ENCODE results near the gene MOCS1. TPM values are rescaled to one million over a fixed set of nuclear protein-coding genes. Genes with fewer than 3 reads are reported as not detected.

Gene MOCS1
- total and polyA plus RNA-seq, 2 experiments from 2014 or later: 7.3 to 9.0 TPM

DNA sequence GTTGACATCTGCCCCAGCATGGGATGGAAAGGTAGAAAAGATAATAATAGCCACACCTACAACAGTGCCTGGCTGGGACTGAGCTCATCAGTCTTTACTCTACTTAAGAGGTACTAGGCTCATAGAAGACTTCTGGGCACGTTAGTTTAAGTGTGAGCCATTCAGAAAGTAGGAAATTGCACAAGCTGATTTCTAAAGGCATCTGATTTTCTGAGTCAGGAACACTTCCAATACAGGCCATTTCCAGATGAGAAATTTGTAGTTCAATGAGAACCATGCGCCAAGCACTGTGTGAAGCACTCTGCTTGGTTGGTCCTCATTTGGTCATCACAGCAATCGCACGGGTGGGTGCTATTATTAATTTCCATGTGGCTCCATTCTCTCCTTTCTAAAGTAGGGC lies 42.3 kb downstream of the MOCS1 start:
- peak; percentile 59 for DNase-seq
- H3K4me1 ChIP-seq (ENCODE audit: insufficient read depth): peaks cover 14% of the 10 kb centered on the region
- H3K4me2 ChIP-seq (ENCODE audit: unreplicated experiment): no peak overlapping the region
- H3K4me3 ChIP-seq: no peak overlapping the region
- no peak overlapping the region for H3K9ac ChIP-seq
- in situ Hi-C loops (cut with MboI): no loop called here
- no peak overlapping the region for H3K27ac ChIP-seq
- no peaks in the 10 kb centered on the region for H3K27me3 ChIP-seq (replicated peaks; ENCODE audit: insufficient read depth)
- H4K20me1 ChIP-seq (ENCODE audit: insufficient read depth): no peaks in the 10 kb centered on the region
- no peak overlapping the region for H2AFZ ChIP-seq
- no peaks in the 10 kb centered on the region for H3K36me3 ChIP-seq (ENCODE audit: low read depth)
- H3F3A ChIP-seq (ENCODE audit: insufficient read depth): no peaks in the 10 kb centered on the region
- H3K9me3 ChIP-seq (ENCODE audit: low read depth): no peaks in the 10 kb centered on the region
- no peaks in the 10 kb centered on the region for H3K9me2 ChIP-seq (ENCODE audit: insufficient read depth)
- no peak for TF ChIP-seq EZH2phosphoT487 (IDR thresholded peaks at IDR 0.05; ENCODE audit: insufficient read depth, low read depth)
- TF ChIP-seq EZH2 (IDR thresholded peaks at IDR 0.05; ENCODE audit: insufficient read depth, poor library complexity, severe bottlenecking): no peak
- no peaks in the 10 kb centered on the region for H3K79me2 ChIP-seq (ENCODE audit: insufficient read depth)
- WGBS, 2 experiments (ENCODE audit: low coverage in 1 of 2, low lambda C conversion rate in 2 of 2, missing lambda C conversion rate in 2 of 2): 40 to 47% methylated on average over 4 of the region's 4 CpGs

DNA sequence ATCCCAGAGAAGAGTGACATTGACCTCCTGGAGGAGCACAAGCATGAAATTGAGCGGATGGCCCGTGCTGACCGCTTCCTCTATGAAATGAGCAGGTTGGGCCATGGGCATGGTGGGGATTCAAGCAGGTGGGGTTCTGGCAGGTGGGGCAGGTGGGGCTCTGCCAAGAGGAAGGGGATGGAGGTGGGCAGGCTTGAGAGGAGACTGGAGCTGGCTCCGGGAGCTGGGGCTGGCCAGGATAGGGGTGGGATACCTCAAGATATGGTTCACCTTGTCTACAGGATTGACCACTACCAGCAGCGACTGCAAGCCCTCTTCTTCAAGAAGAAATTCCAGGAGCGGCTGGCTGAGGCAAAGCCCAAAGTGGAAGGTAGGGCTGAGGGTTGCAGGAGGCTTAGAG lies 42.9 kb downstream of the MOCS1 start:
- Histone ChIP-seq H3K4me1 (ENCODE audit: insufficient read depth) (peaks cover 16% of the 10 kb centered on the region), H3K9me3 (ENCODE audit: low read depth) (no peaks in the 10 kb centered on the region), H3K4me3 (no peak overlapping the region), H2AFZ (no peak overlapping the region), H3K9me2 (ENCODE audit: insufficient read depth) (no peaks in the 10 kb centered on the region), H3F3A (ENCODE audit: insufficient read depth) (no peaks in the 10 kb centered on the region), H3K4me2 (ENCODE audit: unreplicated experiment) (no peak overlapping the region), H3K27me3 (replicated peaks; ENCODE audit: insufficient read depth) (no peaks in the 10 kb centered on the region), H3K9ac (no peak overlapping the region), H3K36me3 (ENCODE audit: low read depth) (no peaks in the 10 kb centered on the region), H4K20me1 (ENCODE audit: insufficient read depth) (no peaks in the 10 kb centered on the region), H3K79me2 (ENCODE audit: insufficient read depth) (no peaks in the 10 kb centered on the region), H3K27ac (no peak overlapping the region)
- no peak for TF ChIP-seq EZH2 (IDR thresholded peaks at IDR 0.05; ENCODE audit: insufficient read depth, poor library complexity, severe bottlenecking)
- no peak for TF ChIP-seq EZH2phosphoT487 (IDR thresholded peaks at IDR 0.05; ENCODE audit: insufficient read depth, low read depth)
- in situ Hi-C loops (cut with MboI): no loop called here
- 89 to 96% methylated on average over 6 of the region's 6 CpGs for WGBS, 2 experiments (ENCODE audit: low coverage in 1 of 2, low lambda C conversion rate in 2 of 2, missing lambda C conversion rate in 2 of 2)
- DNase-seq: no peak

DNA sequence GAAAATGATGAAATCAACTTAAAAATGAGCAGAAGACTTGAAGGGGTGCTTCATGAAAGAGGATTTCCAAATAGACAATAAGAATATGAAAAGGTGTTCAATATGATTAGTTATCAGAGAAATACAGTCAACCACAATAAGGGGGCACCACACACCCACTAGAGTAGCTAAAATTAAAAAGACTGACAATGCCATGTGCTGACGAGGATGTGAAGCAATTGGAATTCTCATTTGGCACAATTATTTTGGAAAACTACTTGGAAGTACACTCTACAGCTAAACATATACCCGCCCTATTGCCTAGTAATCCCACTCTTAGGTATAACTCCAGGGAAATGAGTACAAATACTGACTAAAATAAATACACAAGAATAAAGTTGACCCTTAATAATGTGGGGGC lies 45.0 kb downstream of the MOCS1 start:
- H2AFZ ChIP-seq: no peak overlapping the region
- H3K4me2 ChIP-seq (ENCODE audit: unreplicated experiment): no peak overlapping the region
- no peaks in the 10 kb centered on the region for H3K9me3 ChIP-seq (ENCODE audit: low read depth)
- H3K27me3 ChIP-seq (replicated peaks; ENCODE audit: insufficient read depth): no peaks in the 10 kb centered on the region
- H3K4me1 ChIP-seq (ENCODE audit: insufficient read depth): peaks cover 19% of the 10 kb centered on the region
- TF ChIP-seq EZH2phosphoT487 (IDR thresholded peaks at IDR 0.05; ENCODE audit: insufficient read depth, low read depth): no peak
- TF ChIP-seq EZH2 (IDR thresholded peaks at IDR 0.05; ENCODE audit: insufficient read depth, poor library complexity, severe bottlenecking): no peak
- DNase-seq: no peak
- H4K20me1 ChIP-seq (ENCODE audit: insufficient read depth): no peaks in the 10 kb centered on the region
- no peaks in the 10 kb centered on the region for H3F3A ChIP-seq (ENCODE audit: insufficient read depth)
- WGBS, 2 experiments (ENCODE audit: low coverage in 1 of 2, low lambda C conversion rate in 2 of 2, missing lambda C conversion rate in 2 of 2): 77 to 88% methylated on average over 2 of the region's 2 CpGs
- no peaks in the 10 kb centered on the region for H3K9me2 ChIP-seq (ENCODE audit: insufficient read depth)
- H3K27ac ChIP-seq: no peak overlapping the region
- no peaks in the 10 kb centered on the region for H3K79me2 ChIP-seq (ENCODE audit: insufficient read depth)
- H3K9ac ChIP-seq: no peak overlapping the region
- H3K4me3 ChIP-seq: no peak overlapping the region
- no peaks in the 10 kb centered on the region for H3K36me3 ChIP-seq (ENCODE audit: low read depth)
- in situ Hi-C loops (cut with MboI): loop anchor here (10.0 kb wide), 1 partner anchor 514 kb away; no protein-coding TSS in a partner anchor

DNA sequence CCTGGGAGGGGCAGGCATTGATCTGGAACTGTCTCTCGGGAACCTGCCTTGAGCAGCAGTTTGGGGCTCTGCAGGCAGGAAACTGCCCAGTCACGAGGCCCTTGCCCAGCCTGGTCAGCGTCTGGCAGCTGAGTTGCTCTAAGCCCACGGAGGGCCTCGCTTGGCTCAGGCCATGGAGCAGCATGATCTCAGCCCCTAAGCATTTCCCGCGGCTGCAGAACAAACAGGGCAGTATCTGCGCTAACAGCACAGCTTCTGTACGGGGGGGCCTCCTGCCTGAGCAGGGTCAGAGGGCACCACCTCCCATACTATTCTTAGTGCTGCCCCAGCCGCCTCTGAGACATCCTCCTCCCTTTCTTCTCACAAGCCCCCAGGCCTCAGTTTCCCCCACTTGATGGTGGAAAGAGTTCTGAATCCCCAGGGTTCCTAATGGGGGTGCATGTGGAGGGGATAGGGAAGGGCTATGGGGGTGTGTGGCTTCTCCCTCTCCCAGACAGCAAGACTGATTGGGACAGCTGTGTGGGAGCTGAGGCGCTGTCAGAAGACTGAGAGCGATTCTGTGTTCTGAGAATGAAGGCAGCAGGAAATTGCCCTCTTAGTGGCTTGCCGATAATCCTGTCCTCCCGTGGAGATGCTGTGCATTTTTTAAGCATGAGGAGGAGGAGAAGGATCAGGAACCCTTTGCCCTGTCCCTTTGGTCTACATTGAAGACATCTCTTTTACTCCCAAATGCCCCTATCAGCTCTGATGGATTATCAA lies 46.4 kb downstream of the MOCS1 start:
- Histone ChIP-seq H4K20me1 (ENCODE audit: insufficient read depth) (no peaks in the 10 kb centered on the region), H3K27me3 (replicated peaks; ENCODE audit: insufficient read depth) (no peaks in the 10 kb centered on the region), H3K9me3 (ENCODE audit: low read depth) (no peaks in the 10 kb centered on the region), H3K36me3 (ENCODE audit: low read depth) (no peaks in the 10 kb centered on the region), H3K4me1 (ENCODE audit: insufficient read depth) (peaks cover 23% of the 10 kb centered on the region), H3K4me3 (no peak overlapping the region), H3K9me2 (ENCODE audit: insufficient read depth) (no peaks in the 10 kb centered on the region), H3K4me2 (ENCODE audit: unreplicated experiment) (peak overlapping the region; percentile 33), H2AFZ (no peak overlapping the region; the same call in none of the 2 replicates), H3F3A (ENCODE audit: insufficient read depth) (peaks cover 5% of the 10 kb centered on the region; the same call in 1 of the 2 replicates), H3K27ac (peak overlapping the region; percentile 58), H3K9ac (peak overlapping the region; percentile 43), H3K79me2 (ENCODE audit: insufficient read depth) (no peaks in the 10 kb centered on the region)
- DNase-seq: peak; percentile 88
- 43 to 49% methylated on average over 11 to 14 of the region's 14 CpGs for whole genome bisulfite sequencing, 2 experiments (ENCODE audit: low coverage in 1 of 2, low lambda C conversion rate in 2 of 2, missing lambda C conversion rate in 2 of 2)
- no peak for TF ChIP-seq EZH2 (IDR thresholded peaks at IDR 0.05; ENCODE audit: insufficient read depth, poor library complexity, severe bottlenecking)
- in situ Hi-C loops (cut with MboI): loop anchor here (10.0 kb wide), 1 partner anchor 513 kb away; no protein-coding TSS in a partner anchor
